ENCODE measurements around the gene LGALS8. TPM values are rescaled to one million over a fixed set of nuclear protein-coding genes. Genes with fewer than 3 reads are reported as not detected.
"Not testable (repeated sequence)": the region's sequence is repeated elsewhere in the genome, so short reads cannot be mapped to it uniquely, and the experiment has no call there.

The LGALS8 gene
- total RNA-seq, 1 donor from 2014 or later = 81.7 TPM

DNA sequence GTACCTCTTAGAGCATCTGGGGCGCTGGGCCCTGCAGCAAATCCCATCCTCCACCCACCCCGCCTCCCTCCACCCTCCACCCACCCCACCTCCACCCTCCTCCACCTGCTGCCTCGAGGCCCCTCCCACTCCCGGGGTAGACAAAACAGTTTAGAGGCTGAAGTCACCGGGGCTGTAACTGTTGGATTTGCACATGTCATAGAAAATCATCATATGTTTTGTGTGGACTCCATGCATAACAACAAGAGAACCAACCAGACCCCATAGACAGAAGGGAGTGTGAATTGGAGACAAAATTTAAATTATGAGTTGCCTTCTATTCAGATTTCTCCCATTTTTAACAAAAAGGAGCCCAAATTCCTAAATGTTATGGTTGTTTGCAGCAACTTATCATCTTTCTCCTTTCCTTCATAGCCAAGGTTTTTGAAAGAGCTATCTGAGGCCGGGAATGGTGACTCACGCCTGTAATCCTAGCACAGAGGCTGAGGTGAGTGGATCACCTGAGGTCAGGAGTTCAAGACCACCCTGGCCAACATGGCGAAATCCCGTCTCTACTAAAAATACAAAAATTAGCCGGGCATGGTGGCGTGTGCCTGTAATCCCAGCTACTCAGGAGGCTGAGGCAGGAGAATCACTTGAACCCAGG lies 28.2 kb upstream of the LGALS8 start:
- Histone ChIP-seq H3K9me3 (no peaks in the 10 kb centered on the region), H3K27ac (no peak overlapping the region), H3K27me3 (no peaks in the 10 kb centered on the region), H3K4me1 (no peaks in the 10 kb centered on the region), H3K4me3 (no peak overlapping the region), H3K36me3 (no peaks in the 10 kb centered on the region)
- ATAC-seq = no peak
- TF ChIP-seq, protein P1, sequence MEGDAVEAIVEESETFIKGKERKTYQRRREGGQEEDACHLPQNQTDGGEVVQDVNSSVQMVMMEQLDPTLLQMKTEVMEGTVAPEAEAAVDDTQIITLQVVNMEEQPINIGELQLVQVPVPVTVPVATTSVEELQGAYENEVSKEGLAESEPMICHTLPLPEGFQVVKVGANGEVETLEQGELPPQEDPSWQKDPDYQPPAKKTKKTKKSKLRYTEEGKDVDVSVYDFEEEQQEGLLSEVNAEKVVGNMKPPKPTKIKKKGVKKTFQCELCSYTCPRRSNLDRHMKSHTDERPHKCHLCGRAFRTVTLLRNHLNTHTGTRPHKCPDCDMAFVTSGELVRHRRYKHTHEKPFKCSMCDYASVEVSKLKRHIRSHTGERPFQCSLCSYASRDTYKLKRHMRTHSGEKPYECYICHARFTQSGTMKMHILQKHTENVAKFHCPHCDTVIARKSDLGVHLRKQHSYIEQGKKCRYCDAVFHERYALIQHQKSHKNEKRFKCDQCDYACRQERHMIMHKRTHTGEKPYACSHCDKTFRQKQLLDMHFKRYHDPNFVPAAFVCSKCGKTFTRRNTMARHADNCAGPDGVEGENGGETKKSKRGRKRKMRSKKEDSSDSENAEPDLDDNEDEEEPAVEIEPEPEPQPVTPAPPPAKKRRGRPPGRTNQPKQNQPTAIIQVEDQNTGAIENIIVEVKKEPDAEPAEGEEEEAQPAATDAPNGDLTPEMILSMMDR (IDR thresholded peaks at IDR 0.05) = no peak
- intact Hi-C loops (cut with DNase I) = loop anchor here (10.0 kb wide), 1 partner anchor 391 kb away; no protein-coding TSS in a partner anchor
- DNase-seq = no peak

DNA sequence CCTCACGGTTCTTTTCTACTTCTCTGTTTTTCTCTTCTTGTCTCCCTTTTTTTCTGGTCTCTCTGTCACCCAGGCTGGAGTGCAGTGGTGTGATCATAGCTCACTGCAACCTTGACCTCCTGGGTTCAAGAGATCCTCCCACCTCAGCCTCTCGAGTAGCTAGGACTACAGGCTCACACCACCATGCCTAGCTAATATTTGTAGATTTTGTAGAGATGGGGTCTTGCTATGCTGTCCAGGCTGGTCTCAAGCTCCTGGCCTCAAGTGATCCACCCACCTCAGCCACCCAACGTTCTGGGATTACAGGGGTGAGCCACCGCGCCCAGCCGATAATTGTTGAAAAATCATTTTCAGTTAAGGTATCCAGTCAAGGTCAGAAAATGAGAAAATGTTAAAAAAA lies 25.9 kb upstream of the LGALS8 start:
- intact Hi-C loops (cut with DNase I) = loop anchor here (10.0 kb wide), 1 partner anchor 393 kb away; no protein-coding TSS in a partner anchor

DNA sequence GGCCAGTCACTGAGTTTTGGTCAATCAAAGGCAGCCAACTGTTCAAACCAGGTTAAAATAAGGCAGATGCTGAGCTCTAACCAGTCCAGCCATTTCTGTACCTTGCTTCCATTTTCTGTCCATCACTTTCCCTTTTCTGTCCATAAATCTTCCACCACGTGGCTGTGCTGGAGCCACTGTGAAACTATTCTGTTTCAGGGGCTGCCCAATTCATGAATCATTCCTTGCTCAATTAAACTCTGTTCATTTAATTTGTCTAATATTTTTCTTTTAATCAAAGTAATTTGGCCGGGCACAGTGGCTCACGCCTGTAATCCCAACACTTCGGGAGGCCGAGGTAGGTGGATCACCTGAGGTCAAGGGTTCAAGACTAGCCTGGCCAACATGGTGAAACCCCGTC lies 22.7 kb upstream of the LGALS8 start:
- H3K4me3 ChIP-seq = no peak overlapping the region
- TF ChIP-seq, protein P1 (IDR thresholded peaks at IDR 0.05) = no peak
- H3K27ac ChIP-seq = no peak overlapping the region
- no peaks in the 10 kb centered on the region for H3K9me3 ChIP-seq
- no peaks in the 10 kb centered on the region for H3K36me3 ChIP-seq
- peaks cover 11% of the 10 kb centered on the region for H3K4me1 ChIP-seq
- intact Hi-C loops (cut with DNase I) = no loop called here
- DNase-seq (no peak), ATAC-seq (no peak)
- no peaks in the 10 kb centered on the region for H3K27me3 ChIP-seq

More for the DNA sequence above, 25.9 kb upstream of the LGALS8 start:
- H3K4me3 ChIP-seq = no peak overlapping the region
- peaks cover 5% of the 10 kb centered on the region for H3K4me1 ChIP-seq
- DNase-seq (no peak), ATAC-seq (no peak)
- no peak overlapping the region for H3K27ac ChIP-seq
- no peaks in the 10 kb centered on the region for H3K9me3 ChIP-seq
- H3K36me3 ChIP-seq = no peaks in the 10 kb centered on the region
- H3K27me3 ChIP-seq = no peaks in the 10 kb centered on the region
- TF ChIP-seq, protein P1 (IDR thresholded peaks at IDR 0.05) = no peak

DNA sequence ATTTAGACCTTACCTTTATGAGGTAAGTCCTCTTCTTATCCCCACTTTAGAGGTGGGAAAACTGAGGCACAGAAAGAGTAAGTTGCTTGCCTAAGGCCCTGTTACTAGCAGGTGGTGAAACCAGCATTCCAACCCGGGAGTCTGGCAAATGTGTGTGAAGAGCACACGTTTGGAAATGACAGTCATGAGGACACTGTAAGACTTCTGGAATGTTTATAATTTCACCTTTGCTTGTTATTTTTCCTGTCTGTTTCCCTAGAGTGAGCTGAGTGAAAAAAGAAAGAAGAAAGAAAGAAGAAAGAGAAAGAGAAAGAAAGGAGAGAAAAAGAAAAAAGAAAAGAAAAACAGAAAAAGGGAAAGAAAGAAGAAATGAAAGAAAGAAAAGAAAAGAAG lies 21.2 kb upstream of the LGALS8 start:
- TF ChIP-seq, protein P1 (IDR thresholded peaks at IDR 0.05) = no peak
- H3K4me3 ChIP-seq = no peak overlapping the region
- no peaks in the 10 kb centered on the region for H3K36me3 ChIP-seq
- peak overlapping the region; percentile 60 for H3K27ac ChIP-seq
- DNase-seq = no peak
- H3K27me3 ChIP-seq = no peaks in the 10 kb centered on the region
- peaks cover 11% of the 10 kb centered on the region for H3K4me1 ChIP-seq
- ATAC-seq = no peak
- intact Hi-C loops (cut with DNase I) = no loop called here
- no peaks in the 10 kb centered on the region for H3K9me3 ChIP-seq

DNA sequence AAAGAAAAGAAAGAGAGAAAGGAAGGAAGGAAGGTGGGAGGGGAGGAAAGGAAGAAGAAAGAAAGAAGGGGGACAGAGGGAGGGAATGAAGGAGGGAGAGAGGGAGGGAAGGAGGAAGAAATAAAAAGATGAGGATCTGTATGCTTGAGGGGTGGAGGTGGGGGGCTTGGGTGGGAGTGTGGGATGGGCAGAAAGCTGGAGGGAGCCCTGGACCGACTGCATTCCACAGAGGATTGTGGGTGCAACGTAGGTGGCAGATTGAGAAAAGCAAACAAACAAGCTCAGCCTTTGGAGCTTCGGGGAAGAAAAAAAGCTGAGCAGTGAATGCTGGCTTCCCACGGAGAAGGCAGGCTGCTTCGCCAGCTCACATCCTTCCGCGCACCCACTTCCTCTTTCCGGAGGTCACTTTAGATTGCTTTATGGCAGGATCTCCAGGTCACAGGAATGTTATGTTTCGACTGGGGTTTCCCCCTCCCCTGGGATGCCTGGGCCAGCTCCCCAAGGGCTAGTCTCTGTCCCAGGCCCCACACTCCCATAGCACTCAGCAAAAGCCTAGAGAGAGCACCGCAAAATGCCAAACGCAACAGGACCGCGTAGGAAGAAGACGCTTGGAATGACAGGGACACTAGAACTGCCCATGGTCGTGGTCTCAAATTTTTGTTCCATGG lies 20.7 kb upstream of the LGALS8 start:
- TF ChIP-seq, protein P1 (IDR thresholded peaks at IDR 0.05) = no peak
- peak overlapping the region; percentile 60 for H3K27ac ChIP-seq
- intact Hi-C loops (cut with DNase I) = no loop called here
- ATAC-seq (peak; percentile 90), DNase-seq (peak; percentile 75)
- peak overlapping the region; percentile 43 for H3K4me3 ChIP-seq
- H3K9me3 ChIP-seq = no peaks in the 10 kb centered on the region
- H3K27me3 ChIP-seq = no peaks in the 10 kb centered on the region
- peaks cover 11% of the 10 kb centered on the region for H3K4me1 ChIP-seq
- H3K36me3 ChIP-seq = no peaks in the 10 kb centered on the region

DNA sequence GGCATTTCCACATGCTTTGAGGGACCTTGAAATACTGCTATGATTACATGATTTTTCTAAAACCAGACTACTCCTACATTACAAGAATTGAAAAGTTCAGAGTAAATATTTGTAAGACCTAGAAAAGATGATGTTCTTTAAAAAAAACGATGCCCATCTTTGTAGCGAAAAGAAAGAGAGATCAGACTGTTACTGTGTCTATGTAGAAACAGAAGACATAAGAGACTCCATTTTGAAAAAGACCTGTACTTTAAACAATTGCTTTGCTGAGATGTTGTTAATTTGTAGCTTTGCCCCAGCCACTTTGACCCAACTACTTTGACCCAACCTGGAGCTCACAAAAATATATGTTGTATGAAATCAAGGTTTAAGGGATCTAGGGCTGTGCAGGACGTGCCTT lies 19.4 kb upstream of the LGALS8 start:
- H3K27ac ChIP-seq; DNase-seq; ATAC-seq; H3K36me3 ChIP-seq; H3K4me3 ChIP-seq; H3K27me3 ChIP-seq; H3K9me3 ChIP-seq; intact Hi-C loops (cut with DNase I): not testable (repeated sequence)
- H3K4me1 ChIP-seq = peaks cover 11% of the 10 kb centered on the region

All from upper lobe of right lung (tissue), 1 donor.